HG02943 (cell line): Measurements from ENCODE around the gene SLC2A9.

Experiments
- ATAC-seq: cut with Tn5 transposase; IDR thresholded peaks from one replicate; pipeline ENCODE4 v1.9.1; 2021; ENCODE audit warnings: mild to moderate bottlenecking, low read depth, moderate library complexity; ENCODE audit not compliant: unreplicated experiment

SLC2A9 gene

GRCh38 chr4:10046471-10046870 is 25.2 kb upstream of the SLC2A9 start:
- no peak for ATAC-seq

DNA sequence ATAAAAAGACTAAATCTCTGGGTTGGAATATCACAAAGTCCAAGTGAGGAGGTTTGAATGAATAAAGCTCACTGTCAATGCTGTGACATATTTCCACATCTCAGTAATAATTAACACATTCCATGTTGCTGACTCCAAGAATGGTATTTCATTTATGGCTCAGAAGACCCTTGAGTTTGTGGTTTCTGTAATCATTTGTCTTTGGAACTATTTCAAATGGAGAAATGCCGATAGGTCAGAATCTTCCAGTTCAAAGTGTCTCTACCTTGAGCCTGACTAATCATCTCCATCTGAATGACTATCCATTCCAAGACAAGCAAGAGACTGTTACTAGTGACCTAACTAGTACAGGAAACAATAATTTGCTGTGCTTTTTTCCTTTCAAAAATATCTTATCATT is 24.2 kb upstream of the SLC2A9 start:
- no peak for ATAC-seq

DNA sequence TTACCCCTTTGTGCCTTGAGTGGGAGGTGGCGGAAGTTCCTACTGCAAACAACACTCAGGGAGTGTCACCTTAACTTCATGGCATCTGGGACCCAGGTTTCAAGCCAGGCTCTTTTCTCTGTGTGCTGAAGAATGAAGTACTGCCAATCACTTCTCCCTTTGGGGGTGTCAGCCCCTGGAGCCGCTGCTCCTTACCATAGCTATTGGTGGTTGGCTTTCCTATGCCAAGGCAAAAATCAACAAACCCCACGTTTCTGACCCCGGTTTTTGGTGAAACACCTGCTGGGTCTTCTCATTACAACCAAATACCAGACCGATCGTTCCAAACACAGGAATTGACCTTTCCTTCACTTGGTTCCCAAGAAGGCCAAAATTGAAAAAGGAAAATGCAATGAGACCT is 19.7 kb upstream of the SLC2A9 start:
- ATAC-seq: no peak

- no peak for ATAC-seq
Observed at GRCh38 chr4:10040049-10040892, 19.0 kb upstream of the SLC2A9 start.

DNA sequence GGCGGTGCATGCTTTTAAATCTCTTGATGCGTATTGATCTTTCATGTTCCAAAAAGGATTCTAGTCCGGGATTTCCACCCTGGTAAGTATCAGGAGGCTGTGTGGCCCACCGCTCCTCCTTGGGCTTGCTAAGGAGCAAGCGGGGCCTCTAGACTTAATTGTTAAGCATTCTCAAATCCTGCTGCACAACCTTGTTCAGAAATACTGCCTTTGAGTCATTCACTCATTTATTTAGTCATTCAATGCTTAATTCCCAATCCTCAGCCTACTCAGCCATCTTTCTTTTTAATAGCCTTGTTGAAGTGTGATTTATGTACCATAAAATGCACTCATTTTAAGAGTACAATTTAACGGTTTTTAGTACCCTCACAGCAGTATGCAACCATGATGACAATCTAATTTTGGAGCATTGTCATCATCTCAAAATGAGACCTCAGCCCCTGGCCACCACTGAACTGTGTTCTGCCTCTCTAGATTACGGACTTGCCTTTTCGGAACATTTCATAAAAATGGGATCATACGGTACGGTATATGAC is 15.6 kb upstream of the SLC2A9 start:
- ATAC-seq: no peak

- no peak for ATAC-seq
Observed at GRCh38 chr4:10035130-10035529, 13.8 kb upstream of the SLC2A9 start.

DNA sequence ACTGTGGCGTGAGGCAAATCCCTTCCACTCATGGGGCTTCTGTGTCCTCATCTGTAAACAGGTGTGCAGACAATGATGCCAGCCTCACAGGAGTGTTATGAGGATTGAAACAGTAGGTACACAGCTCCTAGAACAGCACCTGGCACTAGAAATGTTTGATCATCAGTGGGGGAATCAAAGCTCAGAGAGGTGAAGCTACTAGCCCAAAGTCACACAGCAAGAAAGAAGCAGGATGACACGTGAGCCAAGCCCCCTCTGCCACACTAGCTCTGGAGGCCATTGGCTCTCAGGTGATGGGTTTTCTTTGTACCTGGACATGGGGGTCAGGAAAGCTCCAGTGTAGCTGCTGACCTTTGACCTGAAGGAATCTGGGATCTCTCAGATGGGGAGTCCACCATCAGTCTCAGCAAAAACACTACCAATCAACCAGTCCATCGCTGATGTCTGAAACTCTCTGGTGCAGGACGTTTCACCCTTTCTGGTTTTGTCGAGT is 13.4 kb upstream of the SLC2A9 start:
- ATAC-seq: no peak

DNA sequence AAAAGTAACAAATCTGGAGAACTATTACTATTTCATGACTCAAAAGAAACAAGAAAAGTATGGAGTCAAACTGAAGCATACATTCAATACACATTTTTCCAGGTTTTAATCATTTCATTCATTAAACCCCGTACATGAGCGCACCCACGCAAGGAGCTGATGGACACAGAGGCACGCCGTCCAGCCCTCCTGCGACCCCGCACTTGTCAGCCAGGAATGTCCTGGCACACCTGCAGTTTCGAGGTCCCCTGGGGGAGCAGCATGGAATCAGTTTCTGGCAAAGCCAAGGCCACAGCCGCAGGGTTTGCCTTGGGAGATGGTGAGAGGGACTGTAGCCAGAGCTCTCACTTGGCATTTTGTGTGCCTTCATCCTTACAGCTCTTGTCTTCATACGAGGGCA is 12.8 kb upstream of the SLC2A9 start:
- no peak for ATAC-seq

GRCh38 chr4:10033191-10033881 is 12.0 kb upstream of the SLC2A9 start:
- no peak for ATAC-seq

GRCh38 chr4:10032625-10033024 is 11.3 kb upstream of the SLC2A9 start:
- ATAC-seq: no peak

DNA sequence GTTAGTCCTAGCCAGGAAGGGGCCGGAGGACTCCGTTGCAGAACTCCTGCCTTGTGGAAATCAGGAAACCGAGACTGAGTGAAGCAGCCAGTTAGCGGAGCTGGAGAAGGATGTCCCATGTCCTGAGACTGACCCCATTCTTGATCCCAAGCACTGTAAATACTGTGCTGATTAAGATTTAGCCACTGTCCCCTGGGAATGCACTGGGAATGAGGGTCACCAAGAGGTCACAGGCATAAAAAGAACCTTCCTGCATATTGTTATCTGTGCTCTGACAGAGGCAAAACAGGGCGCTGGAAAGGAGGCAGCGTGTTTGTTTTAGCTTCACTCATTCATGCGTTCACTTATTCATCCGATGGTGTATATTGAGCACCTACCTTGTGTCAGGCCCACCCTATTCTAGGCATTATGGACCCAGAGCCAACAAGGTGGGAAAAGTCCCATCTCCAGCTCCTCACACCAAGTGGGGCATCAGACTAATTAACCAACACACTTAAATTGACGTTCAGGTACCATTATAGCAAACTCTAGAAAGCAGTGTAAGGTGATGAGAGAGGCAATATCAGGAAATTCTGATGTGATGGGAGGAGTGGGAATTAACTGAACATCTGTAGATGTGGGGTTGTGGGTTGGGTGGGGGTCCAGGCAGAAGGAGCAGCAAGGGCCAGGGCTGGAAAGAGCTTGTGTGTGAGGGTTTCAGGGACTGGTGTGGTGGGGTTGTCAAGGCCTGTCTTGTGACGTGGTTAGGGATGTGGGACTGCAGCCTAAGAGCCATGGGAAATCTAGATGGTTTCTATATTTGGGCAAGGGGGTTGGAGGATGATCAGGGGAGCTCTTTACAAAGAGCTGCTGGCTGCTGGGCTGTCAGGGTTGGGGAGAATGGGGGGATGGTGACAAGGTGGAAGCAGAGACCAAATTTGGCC is 10.6 kb upstream of the SLC2A9 start:
- no peak for ATAC-seq

DNA sequence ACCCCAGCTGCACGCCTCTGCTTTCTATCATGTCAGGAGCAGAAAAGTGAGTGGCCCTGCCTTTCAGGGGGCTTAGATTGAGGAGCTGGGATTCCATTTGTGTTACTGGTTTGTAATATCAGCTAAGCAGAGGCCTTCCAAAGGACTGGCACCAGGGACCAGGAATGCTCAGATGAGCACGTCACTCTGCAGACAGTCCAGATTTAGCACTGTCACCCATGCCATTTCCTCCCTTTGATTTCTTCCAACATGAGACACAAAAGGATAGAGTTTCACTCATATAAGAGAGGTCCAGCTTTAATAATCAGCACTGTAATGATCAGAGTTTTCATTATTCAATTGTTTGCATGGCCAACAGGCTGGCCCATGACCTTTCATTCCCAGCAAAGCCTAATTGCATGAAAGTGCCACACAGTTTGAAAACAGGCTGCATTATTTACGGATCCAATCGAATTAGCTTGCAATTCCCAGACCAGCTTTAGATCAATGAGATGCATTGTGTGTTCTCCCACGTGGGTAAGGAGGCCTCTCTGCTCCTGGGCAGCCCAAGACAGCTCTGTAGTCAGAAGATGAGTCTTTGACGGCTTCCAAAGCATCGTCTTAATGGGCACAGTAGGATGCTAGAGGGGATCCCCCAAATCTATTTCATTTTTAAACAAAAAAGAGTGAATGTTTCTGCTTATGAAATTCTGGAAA is 9.8 kb upstream of the SLC2A9 start:
- ATAC-seq: no peak

- no peak for ATAC-seq
Observed at GRCh38 chr4:10029403-10029802, 8.1 kb upstream of the SLC2A9 start.

GRCh38 chr4:10028910-10029309 is 7.6 kb upstream of the SLC2A9 start:
- no peak for ATAC-seq

DNA sequence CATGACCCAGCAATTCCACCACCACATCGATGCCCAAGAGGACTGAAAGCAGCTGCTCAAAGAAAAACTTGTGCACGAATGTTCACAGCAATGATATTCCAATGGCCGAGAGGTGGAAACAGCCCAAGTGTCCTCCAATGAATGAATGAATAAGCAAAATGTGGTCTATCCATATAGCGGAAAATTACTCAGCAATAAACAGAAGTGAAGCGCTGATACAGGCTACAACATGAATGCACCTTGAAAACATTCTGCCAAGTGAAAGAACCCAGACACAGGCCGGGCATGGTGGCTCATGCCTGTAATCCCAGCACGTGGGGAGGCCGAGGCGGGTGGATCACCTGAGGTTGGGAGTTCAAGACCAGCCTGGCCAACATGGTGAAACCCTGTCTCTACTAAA is 5.2 kb upstream of the SLC2A9 start:
- no peak for ATAC-seq

DNA sequence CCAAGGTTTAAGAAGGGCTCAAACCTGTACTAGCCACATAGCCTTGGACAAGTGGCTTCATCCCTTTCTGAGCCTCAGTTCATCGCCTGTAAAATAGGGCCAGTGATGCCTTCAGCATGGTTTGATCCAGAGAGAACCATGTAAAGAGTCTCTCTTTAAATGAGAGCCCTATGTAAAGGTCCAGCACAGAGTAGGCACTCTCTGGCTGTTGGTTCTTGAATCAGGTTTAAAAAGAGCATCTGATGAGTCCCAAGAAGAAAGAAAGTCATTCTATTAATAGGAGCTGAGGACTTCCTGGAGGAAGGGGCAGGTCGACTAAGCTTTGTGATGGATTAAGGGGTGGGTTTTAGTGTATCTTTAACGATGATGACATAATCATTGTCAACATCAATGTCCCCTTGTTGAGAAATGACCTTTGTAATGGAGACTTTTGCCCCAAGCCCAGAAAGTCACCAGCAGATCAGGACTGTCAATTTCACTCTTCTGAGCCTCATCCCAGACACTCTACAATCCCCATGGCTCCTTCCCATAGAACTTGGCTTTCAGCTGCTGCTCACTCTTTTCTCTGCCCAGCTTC is 4.0 kb upstream of the SLC2A9 start:
- ATAC-seq: no peak

DNA sequence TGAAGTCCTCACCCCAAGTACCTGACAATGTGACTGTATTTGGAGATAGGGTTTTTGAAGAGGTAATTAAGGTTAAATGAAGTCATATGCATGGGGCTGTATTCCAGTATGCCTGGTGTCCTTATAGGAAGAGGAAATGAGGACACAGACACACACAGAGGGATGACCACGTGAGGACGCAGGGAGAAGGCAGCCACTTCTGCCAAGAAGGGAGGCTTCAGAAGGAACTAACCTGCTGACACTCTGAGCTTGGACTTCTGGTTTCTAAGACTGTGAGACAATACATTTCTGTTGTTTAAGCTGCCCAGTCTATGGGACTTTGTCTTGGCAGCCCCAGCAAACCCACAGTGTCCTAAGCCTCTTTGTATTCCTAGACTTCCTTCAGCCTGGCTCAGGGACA is 3.0 kb upstream of the SLC2A9 start:
- no peak for ATAC-seq

GRCh38 chr4:10023806-10024205 is 2.5 kb upstream of the SLC2A9 start:
- ATAC-seq: no peak

DNA sequence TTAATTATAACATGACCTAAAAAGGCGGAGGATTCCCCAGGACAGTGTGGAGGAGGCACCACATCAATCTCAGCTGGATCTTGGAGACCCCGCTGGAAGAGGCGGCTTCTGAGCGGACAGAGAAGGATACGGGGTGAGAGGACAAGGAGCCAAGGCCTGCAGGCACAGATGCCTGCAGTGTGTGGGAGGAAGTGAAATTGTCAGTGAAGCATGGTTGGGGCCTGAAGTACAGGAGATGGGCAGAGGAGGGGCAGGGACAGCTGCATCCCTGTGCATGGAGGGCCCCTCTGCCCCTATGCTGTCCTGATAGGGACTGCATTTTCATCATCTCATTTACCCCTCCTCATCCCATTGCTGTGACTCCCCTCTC is 1.7 kb upstream of the SLC2A9 start:
- no peak for ATAC-seq
